ENCODE measurements around the gene ERLIN1.
A peak's percentile ranks its signal among the peaks of the same experiment; 100 is the strongest.

- TF ChIP-seq CTCF (IDR thresholded peaks at IDR 0.05; ENCODE audit: insufficient read depth, low read length) (no peak), POLR2AphosphoS5 (IDR thresholded peaks at IDR 0.05; ENCODE audit: low read depth) (peak; percentile 73), REST (IDR thresholded peaks at IDR 0.05; ENCODE audit: insufficient replicate concordance, low read depth) (no peak), GABPA (IDR thresholded peaks at IDR 0.05; ENCODE audit: low read depth) (no peak), SPI1 (IDR thresholded peaks at IDR 0.05; ENCODE audit: borderline replicate concordance, low read depth) (no peak)
Measured at GRCh38 chr10:100185364-100186252, at the start of gene ERLIN1.

Measured in HL-60 (cell line).